ENCODE data around the gene LRRIQ3. TPM values are rescaled to one million over a fixed set of nuclear protein-coding genes. Genes with fewer than 3 reads are reported as not detected.

LRRIQ3 gene
- total RNA-seq, 1 experiment from 2014 or later = 0.85 TPM

GRCh38 chr1:74245168-74245772, 47.3 kb upstream of the LRRIQ3 start:
- Histone ChIP-seq H3K4me1 (ENCODE audit: control insufficient read depth, insufficient read depth, low read length) (no peaks in the 10 kb centered on the region), H3K27ac (ENCODE audit: low read length) (no peak overlapping the region), H3K36me3 (ENCODE audit: control insufficient read depth, insufficient read depth, low read length) (no peaks in the 10 kb centered on the region), H3K4me3 (ENCODE audit: low read depth in 2 of 2, low read length in 2 of 2) (no peak overlapping the region), H3K9me3 (ENCODE audit: control insufficient read depth, insufficient read depth, low read depth, low read length) (no peaks in the 10 kb centered on the region), H3K27me3 (ENCODE audit: control insufficient read depth, insufficient read depth, low read length) (no peaks in the 10 kb centered on the region)
- intact Hi-C loops (cut with micrococcal nuclease; ENCODE audit: unreplicated experiment) (loop anchor here (2.0 kb wide), 1 partner anchor 20 kb away; no protein-coding TSS in a partner anchor), in situ Hi-C loops (cut with HindIII; ENCODE audit: low pct_unique_long_range_greater_than_20kb, low sequenced_read_pairs) (no loop called here)
- CTCF ChIA-PET = no interaction called here
- BruUV-seq (replicated peaks) = no TSS peak
- POLR2A ChIA-PET = no interaction called here
- DNase-seq (ENCODE audit: low read depth, low spot score) (no peak), ATAC-seq (no peak)
- no peak for TF ChIP-seq POLR2AphosphoS5 (IDR thresholded peaks at IDR 0.05; ENCODE audit: low read depth, low read length)
- no peak for TF ChIP-seq SIN3A (IDR thresholded peaks at IDR 0.05; ENCODE audit: borderline replicate concordance, insufficient read depth, low read depth, low read length)
- no peak for TF ChIP-seq CTCF (IDR thresholded peaks at IDR 0.05)
- TF ChIP-seq REST (IDR thresholded peaks at IDR 0.05; ENCODE audit: insufficient read depth in 1 of 2, low read depth in 2 of 2, low read length in 1 of 2) = no peak
- TF ChIP-seq TCF7L2 (IDR thresholded peaks at IDR 0.05; ENCODE audit: low read depth, low read length) = no peak

GRCh38 chr1:74237787-74238186, 39.8 kb upstream of the LRRIQ3 start:
- H3K4me3 ChIP-seq (ENCODE audit: low read depth in 2 of 2, low read length in 2 of 2) = no peak overlapping the region
- intact Hi-C loops (cut with micrococcal nuclease; ENCODE audit: unreplicated experiment) (no loop called here), in situ Hi-C loops (cut with HindIII; ENCODE audit: low pct_unique_long_range_greater_than_20kb, low sequenced_read_pairs) (no loop called here)
- no peaks in the 10 kb centered on the region for H3K4me1 ChIP-seq (ENCODE audit: control insufficient read depth, insufficient read depth, low read length)
- ChIA-PET POLR2A (no interaction called here), CTCF (no interaction called here)
- H3K27me3 ChIP-seq (ENCODE audit: control insufficient read depth, insufficient read depth, low read length) = no peaks in the 10 kb centered on the region
- TF ChIP-seq SIN3A (IDR thresholded peaks at IDR 0.05; ENCODE audit: borderline replicate concordance, insufficient read depth, low read depth, low read length) (no peak), POLR2AphosphoS5 (IDR thresholded peaks at IDR 0.05; ENCODE audit: low read depth, low read length) (no peak), CTCF (IDR thresholded peaks at IDR 0.05) (no peak), REST (IDR thresholded peaks at IDR 0.05; ENCODE audit: insufficient read depth in 1 of 2, low read depth in 2 of 2, low read length in 1 of 2) (no peak), TCF7L2 (IDR thresholded peaks at IDR 0.05; ENCODE audit: low read depth, low read length) (no peak)
- DNase-seq (ENCODE audit: low read depth, low spot score) = no peak
- H3K36me3 ChIP-seq (ENCODE audit: control insufficient read depth, insufficient read depth, low read length) = no peaks in the 10 kb centered on the region
- no peak overlapping the region for H3K27ac ChIP-seq (ENCODE audit: low read length)
- H3K9me3 ChIP-seq (ENCODE audit: control insufficient read depth, insufficient read depth, low read depth, low read length) = no peaks in the 10 kb centered on the region
- no peak for ATAC-seq
- BruUV-seq (replicated peaks) = no TSS peak

Measured in Panc1 (cell line).